Measurements from ENCODE around the gene PRDM7. TPM values are rescaled to one million over a fixed set of nuclear protein-coding genes. Genes with fewer than 3 reads are reported as not detected.

The PRDM7 gene
- total and polyA plus RNA-seq, 2 of the 8 experiments (the other 6 are each of a cell fraction or from before 2014, with no cell fraction given) = 0.02 TPM; not detected in 1

GRCh38 chr16:90061437-90061836 lies 15.7 kb downstream of the PRDM7 start:
- DNase-seq (ENCODE audit: low read depth in 1 of 2, low spot score in 2 of 2) (no peak), FAIRE-seq (no peak)
- TF ChIP-seq RBBP5 (IDR thresholded peaks at IDR 0.05; ENCODE audit: borderline replicate concordance, low read depth, low read length) (no peak), MAFK (IDR thresholded peaks at IDR 0.05; ENCODE audit: low read depth, low read length) (no peak), SAP30 (IDR thresholded peaks at IDR 0.05; ENCODE audit: insufficient read depth, insufficient replicate concordance, low read length) (no peak), POLR2A (IDR thresholded peaks at IDR 0.05; ENCODE audit: control extremely low read depth in 1 of 2, low read depth in 2 of 2, low read length in 2 of 2) (no peak), EP300 (IDR thresholded peaks at IDR 0.05; ENCODE audit: borderline replicate concordance in 1 of 2, low read depth in 2 of 2, low read length in 2 of 2) (no peak), SRF (IDR thresholded peaks at IDR 0.05; ENCODE audit: low read depth, low read length) (no peak), BACH1 (IDR thresholded peaks at IDR 0.05; ENCODE audit: low read length) (no peak), GTF2F1 (IDR thresholded peaks at IDR 0.05; ENCODE audit: borderline replicate concordance, low read depth, low read length) (no peak), SIX5 (IDR thresholded peaks at IDR 0.05; ENCODE audit: low read depth, low read length) (no peak)
- TF ChIP-seq, protein P1, sequence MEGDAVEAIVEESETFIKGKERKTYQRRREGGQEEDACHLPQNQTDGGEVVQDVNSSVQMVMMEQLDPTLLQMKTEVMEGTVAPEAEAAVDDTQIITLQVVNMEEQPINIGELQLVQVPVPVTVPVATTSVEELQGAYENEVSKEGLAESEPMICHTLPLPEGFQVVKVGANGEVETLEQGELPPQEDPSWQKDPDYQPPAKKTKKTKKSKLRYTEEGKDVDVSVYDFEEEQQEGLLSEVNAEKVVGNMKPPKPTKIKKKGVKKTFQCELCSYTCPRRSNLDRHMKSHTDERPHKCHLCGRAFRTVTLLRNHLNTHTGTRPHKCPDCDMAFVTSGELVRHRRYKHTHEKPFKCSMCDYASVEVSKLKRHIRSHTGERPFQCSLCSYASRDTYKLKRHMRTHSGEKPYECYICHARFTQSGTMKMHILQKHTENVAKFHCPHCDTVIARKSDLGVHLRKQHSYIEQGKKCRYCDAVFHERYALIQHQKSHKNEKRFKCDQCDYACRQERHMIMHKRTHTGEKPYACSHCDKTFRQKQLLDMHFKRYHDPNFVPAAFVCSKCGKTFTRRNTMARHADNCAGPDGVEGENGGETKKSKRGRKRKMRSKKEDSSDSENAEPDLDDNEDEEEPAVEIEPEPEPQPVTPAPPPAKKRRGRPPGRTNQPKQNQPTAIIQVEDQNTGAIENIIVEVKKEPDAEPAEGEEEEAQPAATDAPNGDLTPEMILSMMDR (IDR thresholded peaks at IDR 0.05; ENCODE audit: control extremely low read depth in 1 of 3, insufficient read depth in 1 of 3, low read depth in 1 of 3, low read length in 3 of 3) = no peak

More at GRCh38 chr16:90061437-90061836, 15.7 kb downstream of the PRDM7 start:
- Histone ChIP-seq H3K23me2 (ENCODE audit: low read depth, low read length) (no peaks in the 10 kb centered on the region), H3K23ac (ENCODE audit: insufficient read length) (no peak overlapping the region), H2BK12ac (ENCODE audit: low read depth, low read length) (no peak overlapping the region), H2AFZ (ENCODE audit: low read length) (no peak overlapping the region), H3K9me3 (ENCODE audit: insufficient read depth in 2 of 2, low read depth in 1 of 2, low read length in 1 of 2) (peaks cover 10 to 11% of the 10 kb centered on the region in 2 experiments; a peak in 2 of 4 replicates), H3K4me3 (ENCODE audit: extremely low read depth in 1 of 4, insufficient read depth in 2 of 4, low read depth in 3 of 4, low read length in 4 of 4) (no peak overlapping the region), H4K91ac (replicated peaks; ENCODE audit: insufficient read length, low read length) (no peak overlapping the region), H2BK15ac (ENCODE audit: low read length) (no peak overlapping the region), H3K4me2 (ENCODE audit: insufficient read depth in 1 of 2, low read depth in 2 of 2, low read length in 2 of 2) (no peak overlapping the region), H4K8ac (ENCODE audit: extremely low read depth, insufficient read depth, low read length) (no peak overlapping the region), H3K79me2 (ENCODE audit: control insufficient read depth in 1 of 2, insufficient read depth in 2 of 2, low read length in 2 of 2) (no peaks in the 10 kb centered on the region), H2BK120ac (replicated peaks; ENCODE audit: low read depth, low read length) (no peak overlapping the region), H3K36me3 (ENCODE audit: control insufficient read depth in 2 of 4, insufficient read depth in 4 of 4, low read length in 3 of 4) (no peaks in the 10 kb centered on the region), H4K20me1 (replicated peaks in 1 of 2; ENCODE audit: control insufficient read depth in 1 of 2, insufficient read depth in 2 of 2, low read length in 2 of 2) (no peaks in the 10 kb centered on the region), H4K5ac (ENCODE audit: insufficient read length, low read depth, low read length) (no peak overlapping the region), H3K4ac (replicated peaks; ENCODE audit: insufficient read length, low read depth, low read length) (no peak overlapping the region), H3K27me3 (replicated peaks in 1 of 4; ENCODE audit: control insufficient read depth in 3 of 4, extremely low read depth in 1 of 4, insufficient read depth in 3 of 4, low read length in 3 of 4) (no peaks in the 10 kb centered on the region), H3K18ac (ENCODE audit: extremely low read depth, low read length) (no peak overlapping the region), H2AK5ac (ENCODE audit: low read depth, low read length) (no peak overlapping the region), H2BK20ac (ENCODE audit: low read length) (no peak overlapping the region), H3K14ac (ENCODE audit: insufficient read length) (no peak overlapping the region), H2BK5ac (ENCODE audit: low read depth, low read length) (no peak overlapping the region), H3K9ac (replicated peaks in 1 of 4; ENCODE audit: extremely low read depth in 1 of 4, low read depth in 3 of 4, low read length in 3 of 4) (no peak overlapping the region), H3K79me1 (ENCODE audit: low read depth, low read length) (no peaks in the 10 kb centered on the region), H3K27ac (ENCODE audit: low read depth, low read length) (no peak overlapping the region), H3K4me1 (replicated peaks in 1 of 4; ENCODE audit: control insufficient read depth in 3 of 4, insufficient read depth in 4 of 4, low read length in 3 of 4) (no peaks in the 10 kb centered on the region), H3K56ac (replicated peaks; ENCODE audit: insufficient read length, low read depth, low read length) (no peak overlapping the region)
- ChIA-PET POLR2A (ENCODE audit: partially characterized antibody) (no interaction called here), CTCF (ENCODE audit: partially characterized antibody) (no interaction called here)
- 83% methylated on average over 3 of the region's 3 CpGs; no CpG with 5 or more reads in 1 of the 2 experiments for WGBS, 2 experiments (ENCODE audit: extremely low coverage in 1 of 2, insufficient coverage in 1 of 2, insufficient read length in 1 of 2, insufficient replicate concordance in 2 of 2, low coverage in 1 of 2, low lambda C conversion rate in 2 of 2, missing lambda C conversion rate in 1 of 2)

Data from H1 (cell line).